Activated CD4-positive, alpha-beta memory T cell treated with anti-CD3 and anti-CD28 coated beads for 36 hours (primary cell): ENCODE data around the gene SGSM2. TPM values are rescaled to one million over a fixed set of nuclear protein-coding genes. Genes with fewer than 3 reads are reported as not detected.

Source experiments
- CTCF ChIA-PET: fragments of 350-600 bp; sonication (Branson Sonifier 250); formaldehyde crosslinking; loops from one replicate; lab custom pipeline; 2021; ENCODE audit warnings: antibody characterized with exemption, inconsistent platforms; lab: Charles Lee
- POLR2A ChIA-PET: fragments of 350-600 bp; sonication (Branson Sonifier 250); formaldehyde crosslinking; loops from one replicate; lab custom pipeline; 2021; ENCODE audit warnings: antibody characterized with exemption; lab: Charles Lee
- DNase-seq: peaks from one replicate; pipeline ENCODE4 v3.0.0-alpha.2; 2020
- H3K27ac Mint-ChIP-seq: one replicate; pipeline ENCODE4 v1.8.0; 2021; ENCODE audit warnings: mixed read lengths
- H3K27me3 Mint-ChIP-seq: one replicate; pipeline ENCODE4 v1.8.0; 2021; ENCODE audit warnings: mixed read lengths
- H3K36me3 Mint-ChIP-seq: one replicate; pipeline ENCODE4 v1.8.0; 2021; ENCODE audit warnings: mixed read lengths
- H3K4me1 Mint-ChIP-seq: one replicate; pipeline ENCODE4 v1.8.0; 2021; ENCODE audit warnings: low read depth, mixed read lengths
- H3K4me3 Mint-ChIP-seq: one replicate; pipeline ENCODE4 v1.8.0; 2021; ENCODE audit warnings: mild to moderate bottlenecking, mixed read lengths
- H3K9me3 Mint-ChIP-seq: one replicate; pipeline ENCODE4 v1.8.0; 2021; ENCODE audit warnings: mixed read lengths
- intact Hi-C: fragments of 100-400 bp; cut with micrococcal nuclease; formaldehyde crosslinking; loops from one replicate; pipeline ENCODE4 v1.15.1; 2023
- total RNA-seq, 2 experiments: library from RNA; stranded (reverse); gene quantifications; one replicate each; pipeline ENCODE4 v1.2.3, GENCODE V29; 2021

Gene SGSM2
- total RNA-seq, 2 experiments from 2014 or later: 32.7 to 33.4 TPM

GRCh38 chr17:2370211-2370589 lies 32.9 kb downstream of the SGSM2 start:
- Mint-ChIP-seq H3K36me3 (peaks cover 6% of the 10 kb centered on the region), H3K27me3 (no peaks in the 10 kb centered on the region), H3K9me3 (no peaks in the 10 kb centered on the region), H3K27ac (no peak overlapping the region), H3K4me1 (no peaks in the 10 kb centered on the region), H3K4me3 (no peak overlapping the region)
- POLR2A ChIA-PET: no interaction called here
- intact Hi-C loops: no loop called here
- CTCF ChIA-PET: interaction anchor here (2.0 to 3.9 kb wide), 3 partner anchors 13 to 46 kb away, joined by 8 to 22 read pairs (median 8); no protein-coding TSS in a partner anchor
- DNase-seq: no peak

- DNase-seq: no peak
- CTCF ChIA-PET: interaction anchor here (2.5 to 3.9 kb wide), 2 partner anchors 11 to 18 kb away, joined by 8 to 22 read pairs; no protein-coding TSS in a partner anchor
- no peak overlapping the region for H3K27ac Mint-ChIP-seq
- no peak overlapping the region for H3K4me3 Mint-ChIP-seq
- H3K36me3 Mint-ChIP-seq: peaks cover 6% of the 10 kb centered on the region
- H3K4me1 Mint-ChIP-seq: no peaks in the 10 kb centered on the region
- intact Hi-C loops: no loop called here
- no peaks in the 10 kb centered on the region for H3K9me3 Mint-ChIP-seq
- POLR2A ChIA-PET: no interaction called here
- H3K27me3 Mint-ChIP-seq: no peaks in the 10 kb centered on the region
Observed at GRCh38 chr17:2371183-2372130, 34.2 kb downstream of the SGSM2 start.

- no peak overlapping the region for H3K27ac Mint-ChIP-seq
- CTCF ChIA-PET: interaction anchor here (3.9 kb wide), 1 partner anchor 11 kb away, joined by 22 read pairs; no protein-coding TSS in a partner anchor
- H3K36me3 Mint-ChIP-seq: peaks cover 6% of the 10 kb centered on the region
- POLR2A ChIA-PET: no interaction called here
- intact Hi-C loops: no loop called here
- H3K27me3 Mint-ChIP-seq: no peaks in the 10 kb centered on the region
- DNase-seq: no peak
- no peaks in the 10 kb centered on the region for H3K9me3 Mint-ChIP-seq
- H3K4me3 Mint-ChIP-seq: no peak overlapping the region
- H3K4me1 Mint-ChIP-seq: no peaks in the 10 kb centered on the region
Observed at GRCh38 chr17:2372180-2372579, 34.9 kb downstream of the SGSM2 start.

- no peak for DNase-seq
- Mint-ChIP-seq H3K9me3 (no peaks in the 10 kb centered on the region), H3K27me3 (no peaks in the 10 kb centered on the region), H3K4me3 (no peak overlapping the region), H3K4me1 (no peaks in the 10 kb centered on the region), H3K36me3 (peaks cover 6% of the 10 kb centered on the region), H3K27ac (no peak overlapping the region)
- CTCF ChIA-PET: interaction anchor here (0.6 to 2.3 kb wide), 2 partner anchors 10 to 14 kb away, joined by 3 to 13 read pairs; no protein-coding TSS in a partner anchor
- intact Hi-C loops: no loop called here
- POLR2A ChIA-PET: no interaction called here
Observed at GRCh38 chr17:2372681-2373080, 35.4 kb downstream of the SGSM2 start.

- intact Hi-C loops: no loop called here
- Mint-ChIP-seq H3K36me3 (peaks cover 6% of the 10 kb centered on the region), H3K9me3 (no peaks in the 10 kb centered on the region), H3K4me1 (no peaks in the 10 kb centered on the region), H3K27ac (no peak overlapping the region), H3K27me3 (no peaks in the 10 kb centered on the region), H3K4me3 (no peak overlapping the region)
- ChIA-PET CTCF (interaction anchor here (0.6 to 2.3 kb wide), 2 partner anchors 9 to 14 kb away, joined by 3 to 13 read pairs; no protein-coding TSS in a partner anchor), POLR2A (no interaction called here)
- no peak for DNase-seq
Observed at GRCh38 chr17:2373179-2373578, 35.9 kb downstream of the SGSM2 start.

- Mint-ChIP-seq H3K27ac (no peak overlapping the region), H3K4me1 (no peaks in the 10 kb centered on the region), H3K27me3 (no peaks in the 10 kb centered on the region), H3K9me3 (no peaks in the 10 kb centered on the region), H3K36me3 (peaks cover 6% of the 10 kb centered on the region), H3K4me3 (no peak overlapping the region)
- ChIA-PET POLR2A (no interaction called here), CTCF (interaction anchor here (1.2 to 2.3 kb wide), 2 partner anchors 8 to 42 kb away, joined by 3 to 13 read pairs; no protein-coding TSS in a partner anchor)
- no peak for DNase-seq
- intact Hi-C loops: no loop called here
Observed at GRCh38 chr17:2374549-2375285, 37.4 kb downstream of the SGSM2 start.

- H3K27me3 Mint-ChIP-seq: no peaks in the 10 kb centered on the region
- CTCF ChIA-PET: interaction anchor here (1.2 kb wide), 1 partner anchor 41 kb away, joined by 3 read pairs; no protein-coding TSS in a partner anchor
- H3K4me3 Mint-ChIP-seq: no peak overlapping the region
- POLR2A ChIA-PET: no interaction called here
- no peak overlapping the region for H3K27ac Mint-ChIP-seq
- H3K4me1 Mint-ChIP-seq: no peaks in the 10 kb centered on the region
- no peak for DNase-seq
- intact Hi-C loops: no loop called here
- no peaks in the 10 kb centered on the region for H3K9me3 Mint-ChIP-seq
- peaks cover 6% of the 10 kb centered on the region for H3K36me3 Mint-ChIP-seq
Observed at GRCh38 chr17:2375406-2375805, 38.1 kb downstream of the SGSM2 start.

GRCh38 chr17:2376107-2376506 lies 38.8 kb downstream of the SGSM2 start:
- Mint-ChIP-seq H3K27me3 (no peaks in the 10 kb centered on the region), H3K9me3 (no peaks in the 10 kb centered on the region), H3K36me3 (peaks cover 6% of the 10 kb centered on the region), H3K4me3 (no peak overlapping the region), H3K4me1 (no peaks in the 10 kb centered on the region), H3K27ac (no peak overlapping the region)
- DNase-seq: no peak
- intact Hi-C loops: no loop called here
- ChIA-PET POLR2A (no interaction called here), CTCF (no interaction called here)

GRCh38 chr17:2377659-2378058 lies 40.4 kb downstream of the SGSM2 start:
- Mint-ChIP-seq H3K27me3 (no peaks in the 10 kb centered on the region), H3K27ac (no peak overlapping the region), H3K9me3 (no peaks in the 10 kb centered on the region), H3K4me1 (no peaks in the 10 kb centered on the region), H3K36me3 (peaks cover 3% of the 10 kb centered on the region), H3K4me3 (no peak overlapping the region)
- DNase-seq: no peak
- ChIA-PET POLR2A (no interaction called here), CTCF (interaction anchor here (0.9 to 9.8 kb wide), 2 partner anchors 25 to 38 kb away, joined by 3 to 544 read pairs; no protein-coding TSS in a partner anchor)
- intact Hi-C loops: no loop called here

- POLR2A ChIA-PET: no interaction called here
Observed at GRCh38 chr17:2378905-2379304, 41.6 kb downstream of the SGSM2 start.

GRCh38 chr17:2379489-2380225 lies 42.4 kb downstream of the SGSM2 start:
- H3K9me3 Mint-ChIP-seq: no peaks in the 10 kb centered on the region
- H3K36me3 Mint-ChIP-seq: no peaks in the 10 kb centered on the region
- no peaks in the 10 kb centered on the region for H3K4me1 Mint-ChIP-seq
- no peak overlapping the region for H3K4me3 Mint-ChIP-seq
- DNase-seq: no peak
- ChIA-PET POLR2A (no interaction called here), CTCF (interaction anchor here (9.8 kb wide), 1 partner anchor 36 kb away, joined by 544 read pairs; no protein-coding TSS in a partner anchor)
- H3K27me3 Mint-ChIP-seq: no peaks in the 10 kb centered on the region
- H3K27ac Mint-ChIP-seq: no peak overlapping the region
- intact Hi-C loops: no loop called here

More at GRCh38 chr17:2378905-2379304, 41.6 kb downstream of the SGSM2 start:
- no peak for DNase-seq
- Mint-ChIP-seq H3K36me3 (no peaks in the 10 kb centered on the region), H3K9me3 (no peaks in the 10 kb centered on the region), H3K4me3 (no peak overlapping the region), H3K27ac (no peak overlapping the region), H3K27me3 (no peaks in the 10 kb centered on the region), H3K4me1 (no peaks in the 10 kb centered on the region)
- CTCF ChIA-PET: interaction anchor here (0.6 to 9.8 kb wide), 2 partner anchors 36 to 407 kb away, joined by 4 to 544 read pairs; no protein-coding TSS in a partner anchor
- intact Hi-C loops: no loop called here
